GM18519 (cell line): Measurements from ENCODE around the gene PHF20.
A peak's percentile ranks its signal among the peaks of the same experiment; 100 is the strongest.
"Not testable (repeated sequence)": the region's sequence is repeated elsewhere in the genome, so short reads cannot be mapped to it uniquely, and the experiment has no call there.

Experiments
- ATAC-seq: cut with Tn5 transposase; IDR thresholded peaks from one replicate; pipeline ENCODE4 v1.9.1; 2021; ENCODE audit warnings: mild to moderate bottlenecking, moderate library complexity; ENCODE audit not compliant: unreplicated experiment, low FRiP score

The PHF20 gene

DNA sequence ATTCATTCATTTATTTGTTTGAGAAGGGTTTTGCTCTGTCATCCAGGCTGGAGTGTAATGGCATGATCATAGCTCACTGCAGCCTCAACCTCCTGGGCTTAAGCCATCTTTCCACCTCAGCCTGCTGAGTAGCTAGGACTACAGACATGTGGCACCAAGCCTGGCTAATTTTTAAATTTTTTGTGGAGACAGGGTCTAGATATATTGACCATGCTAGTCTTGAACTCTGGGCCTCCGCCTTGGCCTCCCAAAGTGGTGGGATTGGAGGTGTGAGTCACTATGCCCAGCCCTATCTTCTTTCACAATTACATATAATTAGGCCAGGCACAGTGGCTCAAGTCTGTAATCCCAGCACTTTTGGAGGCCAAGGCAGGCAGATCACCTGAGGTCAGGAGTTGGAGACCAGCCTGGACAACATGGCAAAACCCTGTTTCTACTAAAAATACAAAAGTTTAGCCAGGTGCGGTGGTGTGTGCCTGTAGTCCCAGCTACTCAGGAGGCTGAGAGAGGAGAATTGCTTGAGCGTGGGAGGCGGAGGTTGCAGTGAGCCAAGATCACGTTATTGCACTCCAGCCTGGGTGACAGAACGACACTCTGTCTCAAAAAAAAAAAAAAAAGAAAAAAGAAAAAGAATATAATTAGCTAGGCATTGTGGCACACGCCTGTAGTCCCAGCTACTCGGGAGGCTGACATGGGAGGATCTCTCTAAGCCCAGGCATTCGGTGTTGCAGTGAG, 110.8 kb downstream of the PHF20 start:
- ATAC-seq: not testable (repeated sequence)

DNA sequence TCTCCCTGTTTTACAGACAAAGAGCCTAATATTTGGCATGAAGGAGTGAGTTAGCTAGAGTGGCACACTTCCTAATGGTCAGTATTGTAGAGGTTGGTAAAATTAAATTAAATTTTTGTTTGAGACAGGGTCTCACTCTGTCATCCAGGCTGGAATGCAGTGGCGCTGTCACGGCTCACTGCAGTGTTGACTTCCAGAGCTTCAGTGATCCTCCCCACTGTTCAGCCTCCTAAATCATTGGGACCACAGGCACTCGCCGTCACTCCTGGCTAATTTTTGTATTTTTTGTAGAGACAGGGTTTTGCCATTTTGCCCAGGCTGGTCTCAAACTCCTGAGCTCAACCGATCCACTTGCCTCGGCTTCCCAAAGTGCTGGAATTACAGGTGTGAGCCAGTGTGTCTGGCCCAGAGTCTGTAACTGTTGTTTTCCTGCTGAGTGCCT, 111.5 kb downstream of the PHF20 start:
- no peak for ATAC-seq

DNA sequence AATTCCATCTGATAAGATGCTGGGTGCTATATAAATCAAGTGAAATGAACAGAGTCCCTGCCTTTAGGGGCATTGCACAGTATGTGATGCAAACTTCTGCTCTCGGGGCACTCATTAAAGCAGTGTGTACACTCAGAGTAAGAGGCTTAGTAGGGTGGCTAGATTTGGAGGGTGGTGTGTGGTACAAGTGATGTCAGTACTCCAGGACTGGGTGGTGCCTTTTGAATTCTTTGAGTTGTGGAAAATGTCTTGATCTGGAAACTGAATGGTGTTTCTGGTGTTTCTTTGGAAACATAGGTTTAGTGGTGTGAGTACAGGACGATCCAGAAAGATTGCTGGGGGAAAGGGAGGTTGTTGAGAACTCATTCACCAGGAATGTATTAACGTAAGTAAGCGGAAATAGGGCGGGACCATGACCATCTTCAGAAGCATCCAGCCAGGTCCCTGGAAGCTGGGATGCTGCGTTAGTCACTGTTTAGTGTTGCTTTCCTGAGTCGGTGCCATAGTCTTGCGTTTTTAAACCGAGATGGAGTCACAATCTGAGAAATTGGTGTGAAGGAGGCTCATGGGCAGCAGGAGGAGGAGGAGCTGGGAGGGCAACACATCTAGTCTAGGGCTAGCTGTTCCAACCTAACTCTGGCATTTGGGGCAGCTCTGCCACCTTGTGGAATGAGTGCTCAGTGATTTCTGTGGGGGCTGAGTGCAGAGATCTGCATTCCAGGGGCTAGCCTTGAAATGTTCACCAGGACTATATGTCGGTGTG, 112.1 kb downstream of the PHF20 start:
- no peak for ATAC-seq

DNA sequence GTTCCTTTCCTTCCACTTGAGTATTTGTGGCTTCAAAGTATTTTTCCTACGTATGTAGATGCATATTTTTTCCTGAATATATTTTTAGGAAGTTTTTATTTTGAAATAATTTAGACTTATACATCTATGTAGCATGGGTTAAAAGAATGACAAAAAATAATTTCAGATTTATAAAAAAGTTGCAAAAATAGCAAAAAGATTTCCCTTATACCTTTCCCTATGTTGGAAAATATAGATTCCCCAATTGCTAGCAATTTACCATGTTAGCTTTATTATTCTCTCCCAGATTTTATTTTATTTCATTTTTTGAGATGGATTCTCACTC, 112.7 kb downstream of the PHF20 start:
- ATAC-seq: no peak

DNA sequence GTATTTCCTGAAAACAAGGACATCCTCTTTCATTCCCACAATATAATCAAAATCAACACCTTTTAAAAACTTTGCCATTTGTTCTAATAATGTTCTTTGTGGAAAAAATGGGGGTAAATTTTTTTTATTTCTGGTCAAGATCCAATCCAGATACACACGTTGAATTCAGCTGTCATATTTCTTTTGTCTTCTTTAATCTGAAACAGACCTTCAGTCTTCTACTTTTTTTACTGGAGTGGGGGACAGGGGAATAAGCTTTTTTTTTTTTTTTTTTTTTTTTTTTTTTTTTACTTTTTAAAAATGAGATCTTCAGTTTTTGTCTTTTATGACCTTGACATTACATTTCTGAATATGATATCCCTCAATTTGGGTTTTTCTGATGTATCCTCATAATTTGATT, 113.4 kb downstream of the PHF20 start:
- no peak for ATAC-seq

DNA sequence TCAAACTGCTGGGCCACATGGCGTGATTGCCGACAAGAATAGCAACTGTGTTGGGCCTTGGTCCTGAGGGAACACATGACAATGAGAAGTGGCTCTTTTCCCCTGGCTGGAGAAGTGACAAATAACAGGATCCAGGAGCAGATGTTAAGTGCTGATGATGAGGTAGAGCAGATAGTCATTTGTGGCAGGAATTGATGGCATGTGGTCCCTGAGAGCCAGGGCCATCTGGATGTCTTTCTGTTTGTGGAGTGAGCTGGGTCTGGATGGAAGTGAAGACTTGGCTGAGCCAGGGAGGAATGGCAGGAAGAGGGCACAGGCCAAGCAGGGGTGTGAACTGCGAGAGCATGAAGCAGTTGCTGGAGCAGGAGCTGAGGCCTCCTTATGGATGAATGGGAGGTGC, 114.7 kb downstream of the PHF20 start:
- no peak for ATAC-seq

DNA sequence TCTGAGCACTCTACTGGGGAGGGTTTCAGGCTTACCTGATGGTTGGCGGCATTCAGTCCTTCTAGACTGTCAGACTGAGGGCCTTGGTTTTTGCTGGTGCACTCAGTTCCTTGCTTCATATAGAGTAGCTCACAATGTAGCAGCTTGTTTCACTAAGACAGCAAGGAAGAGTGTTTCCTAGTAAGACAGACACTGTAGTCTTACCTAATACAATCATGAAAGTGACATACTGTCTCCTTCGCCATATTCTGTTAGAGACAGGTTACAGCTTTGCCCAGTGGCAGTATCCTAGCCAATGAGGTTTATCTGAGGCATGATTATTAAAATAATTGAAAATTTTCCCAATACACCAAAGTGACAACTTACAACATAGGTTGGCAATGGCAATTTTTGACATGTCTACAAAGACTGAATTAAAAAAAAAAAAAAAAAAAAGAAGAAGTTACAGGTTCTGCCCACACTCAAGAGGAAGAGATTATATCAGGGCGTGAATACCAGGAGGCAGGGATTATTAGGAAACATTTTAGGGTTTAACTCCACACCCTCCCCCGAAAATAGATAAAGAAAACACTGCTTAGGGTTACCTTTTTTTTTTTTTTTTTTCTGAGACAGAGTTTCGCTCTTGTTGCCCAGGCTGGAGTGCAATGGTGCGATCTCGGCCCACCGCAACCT, 115.7 kb downstream of the PHF20 start:
- no peak for ATAC-seq

DNA sequence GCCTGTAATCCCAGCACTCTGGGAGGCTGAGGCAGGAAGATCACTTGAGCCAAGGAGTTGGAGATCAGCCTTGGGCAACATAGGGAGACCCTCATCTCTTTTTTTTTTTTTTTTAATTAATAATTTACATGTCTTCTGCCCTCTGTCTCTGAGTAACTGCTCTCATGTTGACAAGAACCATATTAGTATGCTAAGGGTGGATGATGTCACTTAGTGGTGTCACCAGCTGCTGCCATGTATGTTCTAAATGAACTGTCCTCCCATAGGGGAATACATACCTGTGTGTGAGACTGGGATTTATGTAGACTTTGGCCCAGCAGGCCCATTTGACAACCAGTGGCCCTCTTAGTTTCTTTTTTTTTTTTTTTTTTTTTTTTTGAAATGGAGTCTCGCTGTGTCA, 116.8 kb downstream of the PHF20 start:
- ATAC-seq: no peak

DNA sequence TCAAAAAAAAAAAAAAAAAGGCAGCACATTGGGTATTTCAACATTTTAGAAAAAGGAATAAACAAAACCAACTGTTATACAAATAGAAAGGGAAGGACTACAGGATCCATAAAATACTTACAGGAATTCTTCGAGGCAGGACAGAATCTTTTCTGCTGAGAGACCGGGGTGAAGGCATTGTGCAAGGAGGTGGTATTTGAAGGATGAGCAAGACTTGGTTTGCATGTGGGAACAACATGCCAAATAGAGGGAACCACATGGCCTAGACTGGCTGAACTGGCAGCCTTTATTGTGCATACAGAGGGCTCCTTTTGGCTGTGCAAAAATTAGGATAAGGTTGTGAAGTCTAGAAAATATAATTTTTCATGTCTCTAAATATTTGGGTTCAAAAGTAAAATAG, 119.6 kb downstream of the PHF20 start:
- ATAC-seq: no peak

DNA sequence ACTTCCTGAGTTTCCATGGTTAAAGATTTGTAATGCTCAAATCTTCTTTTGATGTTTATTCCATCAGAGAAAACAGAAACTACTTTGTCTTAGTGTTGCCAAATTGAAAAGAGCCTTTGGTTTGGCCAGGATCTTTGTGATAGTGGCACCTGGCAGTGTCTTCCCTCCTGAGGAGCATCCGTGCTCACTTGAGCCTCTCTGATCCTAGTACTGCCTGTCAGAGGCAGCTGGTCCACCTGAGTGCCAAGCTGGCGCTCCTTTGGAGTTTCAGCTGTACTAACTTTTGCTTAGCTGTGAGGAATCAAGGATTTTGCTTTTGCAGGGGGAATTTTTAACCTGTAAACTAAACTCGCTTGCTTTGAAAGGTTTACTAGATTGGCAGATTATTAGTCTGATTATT, 121.1 kb downstream of the PHF20 start:
- no peak for ATAC-seq

DNA sequence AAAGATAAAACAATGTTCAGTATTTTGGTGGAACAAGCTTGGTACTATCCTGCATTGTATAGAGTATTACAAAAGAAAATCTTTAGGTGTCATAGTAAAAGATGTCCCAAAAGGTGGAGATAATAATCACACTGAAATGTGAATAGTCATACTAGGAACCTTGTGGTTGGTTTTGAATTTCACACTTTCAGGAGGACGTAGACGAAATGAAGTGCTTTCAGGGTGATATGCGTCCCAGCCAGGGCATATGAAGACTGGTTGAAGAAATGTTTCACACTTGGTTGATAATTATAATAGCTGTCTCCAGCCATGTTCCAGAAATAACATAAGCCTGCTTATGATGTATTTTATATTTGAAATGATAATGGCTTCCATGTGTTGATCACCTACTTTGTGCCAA, 122.1 kb downstream of the PHF20 start:
- ATAC-seq: peak; percentile 76

DNA sequence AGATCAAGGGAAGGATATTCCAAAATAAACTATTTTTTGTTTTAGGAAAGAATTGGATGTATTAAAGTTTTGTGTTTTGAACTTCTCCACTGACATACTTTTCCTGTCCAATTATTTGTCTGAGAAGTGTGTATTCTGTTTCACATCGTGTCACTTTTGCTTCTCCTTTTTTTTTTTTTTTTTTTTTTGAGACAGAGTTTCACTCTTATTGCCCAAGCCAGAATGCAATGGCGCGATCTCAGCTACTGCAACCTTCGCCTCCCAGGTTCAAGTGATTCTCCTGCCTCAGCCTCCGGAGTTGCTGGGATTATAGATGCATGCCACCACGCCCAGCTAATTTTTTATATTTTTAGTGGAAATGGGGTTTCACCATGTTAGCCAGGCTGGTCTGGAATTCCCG, 123.7 kb downstream of the PHF20 start:
- ATAC-seq: not testable (repeated sequence)

DNA sequence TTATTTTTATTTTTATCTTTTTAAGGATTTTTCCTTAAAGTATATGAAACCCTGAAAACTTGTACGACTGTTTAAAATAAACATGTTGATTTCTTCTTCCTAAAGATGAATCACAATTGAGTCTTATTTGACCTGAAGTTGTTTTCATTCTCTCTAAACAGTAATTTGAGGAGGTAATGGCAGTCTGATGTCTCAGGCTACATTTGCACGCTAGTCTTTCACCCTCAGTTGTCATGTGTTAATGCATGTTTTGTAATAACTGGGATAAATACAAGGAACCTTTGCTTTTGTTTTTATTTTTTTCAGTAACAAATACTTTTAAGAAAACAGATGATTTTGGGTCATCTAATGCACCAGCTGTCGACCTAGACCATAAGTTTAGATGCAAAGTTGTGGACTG, 127.2 kb downstream of the PHF20 start:
- no peak for ATAC-seq

DNA sequence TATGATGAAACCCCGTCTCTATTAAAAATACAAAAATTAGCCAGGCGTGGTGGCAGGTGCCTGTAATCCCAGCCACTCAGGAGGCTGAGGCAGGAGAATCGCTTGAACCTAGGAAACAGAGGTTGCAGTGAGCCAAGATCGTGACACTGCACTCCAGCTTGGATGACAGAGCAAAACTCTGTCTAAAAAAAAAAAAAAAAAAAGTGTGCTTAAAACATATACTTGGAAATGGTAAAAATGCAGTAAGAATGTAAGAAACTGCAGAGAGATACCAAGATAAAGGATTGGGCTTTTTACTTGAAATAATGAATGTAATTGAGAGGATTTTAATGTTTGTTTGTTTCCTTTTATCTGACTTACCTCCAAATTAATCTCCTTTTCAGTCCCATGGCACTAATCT, 129.4 kb downstream of the PHF20 start:
- ATAC-seq: not testable (repeated sequence)

DNA sequence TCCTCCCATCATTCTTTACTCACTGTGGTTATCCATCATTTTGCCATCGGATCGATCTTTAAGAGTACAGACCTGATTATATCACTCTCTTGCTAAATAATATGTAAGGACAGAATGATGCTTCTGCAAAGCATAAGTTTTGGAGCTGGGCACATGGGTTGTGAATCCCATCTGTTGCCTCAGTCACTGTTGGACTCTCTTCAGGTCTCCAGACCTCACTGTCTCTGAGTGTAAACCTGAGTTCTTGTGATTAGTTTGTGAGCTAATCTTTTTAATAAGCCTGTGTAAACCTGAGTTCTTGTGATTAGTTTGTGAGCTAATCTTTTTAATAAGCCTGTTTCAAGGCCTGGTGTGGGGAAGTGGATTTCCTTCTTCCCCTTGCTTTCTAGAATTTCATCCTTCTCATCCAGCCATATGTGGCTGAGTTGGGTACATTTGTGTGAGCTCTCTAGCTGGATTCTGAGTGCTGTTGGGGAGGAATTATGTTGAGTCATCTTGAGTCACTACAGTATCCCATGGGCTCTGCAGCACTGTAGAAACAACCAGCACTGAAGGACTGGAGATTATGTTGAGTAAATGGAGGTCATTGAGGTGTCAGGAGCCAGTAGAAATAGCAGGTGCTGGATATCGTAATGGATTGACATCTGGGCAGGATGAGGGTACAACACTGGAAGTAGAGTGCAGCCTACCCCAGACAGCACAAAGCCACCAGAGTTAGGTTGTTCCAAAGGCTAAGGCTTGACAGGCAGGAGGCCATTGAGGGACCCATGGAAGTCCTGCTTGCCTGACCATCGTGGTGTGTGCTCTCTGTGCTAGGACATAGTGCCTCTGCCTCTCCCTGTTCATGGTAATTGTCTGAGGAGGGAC, 130.1 kb downstream of the PHF20 start:
- ATAC-seq: no peak

DNA sequence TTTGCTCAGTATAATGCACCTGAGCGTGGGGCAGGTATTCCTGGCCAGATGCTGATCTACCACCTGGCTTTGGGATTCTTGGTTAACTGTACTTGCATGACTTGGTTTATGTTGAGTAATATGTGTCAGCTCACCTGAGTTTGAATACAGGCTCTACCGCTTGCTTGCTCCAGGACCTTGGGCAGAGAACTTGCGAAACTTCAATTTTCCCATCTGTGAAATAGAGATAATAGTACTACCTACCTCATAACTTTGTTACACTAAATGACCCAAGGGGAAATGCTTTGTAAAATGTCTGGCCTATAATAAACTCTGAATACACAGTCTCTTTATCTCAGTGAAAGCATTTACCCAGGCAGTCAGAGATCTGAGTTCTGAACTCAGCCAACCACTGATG, 130.7 kb downstream of the PHF20 start:
- no peak for ATAC-seq

DNA sequence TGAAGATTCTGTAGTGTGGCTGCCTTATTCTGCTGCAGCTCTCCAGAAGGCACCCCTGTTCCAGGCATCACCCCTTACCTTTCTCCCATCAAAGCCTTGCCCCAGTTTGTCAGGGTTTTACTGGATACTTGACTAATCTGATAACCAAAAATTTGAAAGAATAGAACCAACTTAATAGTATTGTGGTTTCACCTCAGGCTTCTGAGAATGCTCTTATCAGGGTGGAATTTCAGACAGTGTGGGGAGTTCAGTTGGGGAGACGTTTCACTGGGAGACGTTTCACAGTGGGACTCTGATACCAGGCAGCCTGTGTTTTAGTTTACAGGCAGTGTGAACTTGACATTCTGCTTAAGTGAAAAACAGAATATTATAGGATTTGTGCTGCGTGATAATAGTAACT, 132.0 kb downstream of the PHF20 start:
- ATAC-seq: no peak

DNA sequence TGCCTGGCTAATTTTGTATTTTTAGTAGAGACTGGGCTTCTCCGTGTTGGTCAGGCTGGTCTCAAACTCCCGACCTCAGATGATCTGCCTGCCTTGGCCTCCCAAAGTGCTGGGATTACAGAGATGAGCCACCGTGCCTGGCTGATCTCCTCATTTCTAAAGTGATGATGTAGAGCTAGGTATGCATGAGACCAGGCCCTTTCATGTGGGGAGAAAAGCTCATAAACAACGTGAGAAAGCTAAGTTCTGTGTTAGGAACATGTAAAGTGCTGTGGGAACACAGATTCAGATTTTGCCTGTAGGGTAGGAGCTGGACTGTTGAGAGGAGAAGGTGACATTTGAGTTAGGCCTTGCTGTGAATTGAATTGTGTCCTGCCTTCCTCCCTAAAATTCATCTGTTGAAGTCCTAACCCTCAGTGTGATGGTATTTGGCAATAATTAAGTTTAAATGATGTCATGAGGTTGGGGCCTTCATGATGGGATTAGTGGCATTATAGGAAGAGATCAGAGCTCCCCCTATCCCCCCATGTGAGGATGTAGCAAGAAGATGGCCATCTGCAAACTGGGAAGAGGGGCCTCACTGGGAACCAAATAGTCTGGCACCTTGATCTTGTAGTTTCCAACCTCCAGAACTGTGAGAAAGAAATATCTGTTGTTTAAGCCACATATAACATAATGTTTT, 133.3 kb downstream of the PHF20 start:
- no peak for ATAC-seq

DNA sequence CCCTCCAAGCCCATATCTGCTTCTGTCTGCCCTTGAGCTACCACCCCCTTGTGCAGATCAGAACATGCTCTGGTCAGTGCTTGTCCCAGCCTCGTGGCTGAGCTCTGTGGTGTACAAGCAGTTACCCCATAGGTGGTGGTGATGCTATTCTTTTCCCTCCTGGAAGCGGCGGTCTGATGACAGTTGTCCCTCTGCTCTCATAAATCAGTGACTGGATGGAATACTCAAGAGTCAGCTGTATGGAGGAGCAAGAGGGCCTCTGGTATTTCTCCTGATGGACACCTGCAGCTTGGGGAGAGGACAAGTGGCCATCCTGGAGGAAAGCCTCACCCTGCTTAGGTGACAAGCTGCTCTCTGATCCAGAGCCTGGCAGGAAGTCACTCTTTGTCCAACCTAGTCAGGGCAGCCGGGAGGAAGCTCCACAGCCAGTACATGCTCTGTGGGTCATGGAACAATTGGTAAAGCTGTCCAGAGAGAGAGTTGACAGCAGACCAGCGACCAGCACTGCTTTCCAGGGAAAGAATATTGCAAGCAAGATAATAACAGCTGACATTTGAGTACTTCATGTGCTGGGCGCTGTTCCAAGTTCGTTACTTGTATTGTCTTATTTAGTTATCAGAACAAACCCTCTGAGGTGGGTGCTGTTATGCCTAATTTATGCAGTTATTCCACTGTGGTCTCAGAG, 135.3 kb downstream of the PHF20 start:
- no peak for ATAC-seq

DNA sequence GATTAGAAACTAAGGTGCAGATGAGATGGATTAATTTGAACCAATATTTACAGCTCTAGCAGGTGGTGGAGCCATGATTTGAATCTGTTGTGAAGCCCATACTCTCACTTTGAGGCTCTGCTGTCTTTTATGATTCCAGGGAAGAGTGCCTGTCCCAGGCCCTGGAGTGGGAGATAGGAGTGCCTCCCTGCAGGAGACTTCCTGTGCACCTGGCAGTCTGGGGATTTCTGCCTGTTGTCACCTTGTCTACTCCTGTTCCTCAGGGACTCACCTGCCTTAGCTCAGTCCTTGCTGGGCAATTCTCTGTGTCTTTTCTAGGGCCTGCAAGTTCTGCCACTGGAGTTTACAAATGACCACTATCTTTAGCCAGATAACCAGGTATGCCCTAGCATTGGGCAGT, 136.2 kb downstream of the PHF20 start:
- no peak for ATAC-seq
